SK-N-SH (cell line): Measurements from ENCODE around the gene SLC25A28.

ENCODE experiments used
- CTCF ChIP-seq: fragments of 200-600 bp; sonication (generic); IDR thresholded peaks from 2 replicates; pipeline ENCODE4 v1.6.1; 2017; ENCODE audit warnings: antibody characterized with exemption, mild to moderate bottlenecking, moderate library complexity
- REST ChIP-seq: IDR thresholded peaks from 2 replicates; pipeline ENCODE4 v1.6.1; 2012; ENCODE audit warnings: mild to moderate bottlenecking, low read depth, low read length, moderate library complexity
- YY1 ChIP-seq: IDR thresholded peaks from 2 replicates; pipeline ENCODE4 v1.4.0; 2012; ENCODE audit warnings: low read depth, mild to moderate bottlenecking

- no peak for TF ChIP-seq REST
- TF ChIP-seq YY1, result no peak
- no peak for TF ChIP-seq CTCF
These were observed 22.2 kb downstream of the SLC25A28 start for GRCh38 chr10:99598011-99598410.
